Measurements from ENCODE around the gene FAAH2.
"Not testable (repeated sequence)": the region's sequence is repeated elsewhere in the genome, so short reads cannot be mapped to it uniquely, and the experiment has no call there.

Gene FAAH2

GRCh38 chrX:57353472-57354132 lies 67.1 kb downstream of the FAAH2 start:
- DNase-seq (ENCODE audit: insufficient read length, low spot score) (no peak), FAIRE-seq (no peak)
- TF ChIP-seq CTCF (IDR thresholded peaks at IDR 0.05; ENCODE audit: insufficient read depth, missing control alignments): no peak

- no peak for FAIRE-seq
- no peak for TF ChIP-seq CTCF (IDR thresholded peaks at IDR 0.05; ENCODE audit: insufficient read depth, missing control alignments)
These were observed 77.6 kb downstream of the FAAH2 start for GRCh38 chrX:57364145-57364544.

GRCh38 chrX:57366430-57366829 lies 79.9 kb downstream of the FAAH2 start:
- no peak for DNase-seq (ENCODE audit: insufficient read length, low spot score)
- no peak for FAIRE-seq
- TF ChIP-seq CTCF (IDR thresholded peaks at IDR 0.05; ENCODE audit: insufficient read depth, missing control alignments): no peak

More at GRCh38 chrX:57364145-57364544, 77.6 kb downstream of the FAAH2 start:
- DNase-seq (ENCODE audit: insufficient read length, low spot score): no peak

GRCh38 chrX:57367649-57368048 lies 81.1 kb downstream of the FAAH2 start:
- no peak for TF ChIP-seq CTCF (IDR thresholded peaks at IDR 0.05; ENCODE audit: insufficient read depth, missing control alignments)
- no peak for DNase-seq (ENCODE audit: insufficient read length, low spot score)
- no peak for FAIRE-seq

GRCh38 chrX:57368158-57368557 lies 81.7 kb downstream of the FAAH2 start:
- FAIRE-seq (no peak), DNase-seq (ENCODE audit: insufficient read length, low spot score) (no peak)
- no peak for TF ChIP-seq CTCF (IDR thresholded peaks at IDR 0.05; ENCODE audit: insufficient read depth, missing control alignments)

- no peak for TF ChIP-seq CTCF (IDR thresholded peaks at IDR 0.05; ENCODE audit: insufficient read depth, missing control alignments)
- FAIRE-seq (no peak), DNase-seq (ENCODE audit: insufficient read length, low spot score) (no peak)
These were observed 92.8 kb downstream of the FAAH2 start for GRCh38 chrX:57379296-57379695.

GRCh38 chrX:57380026-57380796 lies 93.7 kb downstream of the FAAH2 start:
- no peak for TF ChIP-seq CTCF (IDR thresholded peaks at IDR 0.05; ENCODE audit: insufficient read depth, missing control alignments)
- FAIRE-seq: no peak
- no peak for DNase-seq (ENCODE audit: insufficient read length, low spot score)

- not testable (repeated sequence) for DNase-seq (ENCODE audit: insufficient read length, low spot score)
- peak; percentile 25 for FAIRE-seq
These were observed 107.7 kb downstream of the FAAH2 start for GRCh38 chrX:57394162-57394561.

GRCh38 chrX:57403191-57403590 lies 116.7 kb downstream of the FAAH2 start:
- FAIRE-seq: not testable (repeated sequence)

More at GRCh38 chrX:57403191-57403590, 116.7 kb downstream of the FAAH2 start:
- not testable (repeated sequence) for DNase-seq (ENCODE audit: insufficient read length, low spot score)

Measured in D721Med (cell line).